Memory B cell (primary cell): ENCODE data around the gene NRIP3.
"Not testable (repeated sequence)": the region's sequence is repeated elsewhere in the genome, so short reads cannot be mapped to it uniquely, and the experiment has no call there.

Experiments
- ATAC-seq: fragments of 150-1000 bp; cut with Tn5 transposase; 2 replicates; pipeline ENCODE4 v1.10.0; 2021; ENCODE audit warnings: low read depth, mild to moderate bottlenecking, moderate library complexity
- DNase-seq, 2 donors: peaks; one replicate each; pipeline ENCODE4 v3.0.0; 2022; ENCODE audit warnings: low spot score in 2 of 2
- H3K27ac Mint-ChIP-seq: one replicate; pipeline ENCODE4 v1.8.0; 2022; ENCODE audit warnings: mild to moderate bottlenecking, moderate library complexity, mixed read lengths
- H3K27me3 Mint-ChIP-seq: one replicate; pipeline ENCODE4 v1.8.0; 2022; ENCODE audit warnings: mixed read lengths
- H3K36me3 Mint-ChIP-seq: one replicate; pipeline ENCODE4 v1.8.0; 2022; ENCODE audit warnings: mild to moderate bottlenecking, mixed read lengths
- H3K4me1 Mint-ChIP-seq: one replicate; pipeline ENCODE4 v1.8.0; 2022; ENCODE audit warnings: mixed read lengths
- H3K4me3 Mint-ChIP-seq: one replicate; pipeline ENCODE4 v1.8.0; 2022; ENCODE audit warnings: mild to moderate bottlenecking, moderate library complexity, mixed read lengths
- H3K9me3 Mint-ChIP-seq: one replicate; pipeline ENCODE4 v1.8.0; 2022; ENCODE audit warnings: mixed read lengths

Gene NRIP3

DNA sequence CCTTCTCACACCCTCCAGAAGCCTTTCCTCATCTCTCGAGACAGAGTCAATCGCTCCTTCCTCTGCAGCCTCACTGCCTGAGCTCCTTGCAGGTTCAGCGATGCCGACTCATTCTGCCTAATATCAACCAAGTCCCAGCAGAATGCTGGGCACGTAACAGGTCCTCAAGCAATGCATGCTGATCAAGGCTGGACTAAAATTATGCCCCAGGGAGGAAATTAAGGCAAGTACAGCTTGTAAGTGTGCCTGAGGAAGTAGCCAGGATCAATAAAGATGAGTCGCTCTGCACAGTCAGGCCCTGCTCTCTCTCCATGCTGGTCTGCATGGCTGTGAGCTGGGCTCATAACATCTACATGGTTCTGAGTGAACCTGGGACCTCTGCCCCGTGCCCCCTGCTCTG is 25.6 kb upstream of the NRIP3 start:
- H3K9me3 Mint-ChIP-seq = no peaks in the 10 kb centered on the region
- peaks cover 6% of the 10 kb centered on the region for H3K27me3 Mint-ChIP-seq
- H3K4me1 Mint-ChIP-seq = no peaks in the 10 kb centered on the region
- H3K4me3 Mint-ChIP-seq = no peak overlapping the region
- H3K27ac Mint-ChIP-seq = no peak overlapping the region
- ATAC-seq (no peak), DNase-seq (no peak)
- no peaks in the 10 kb centered on the region for H3K36me3 Mint-ChIP-seq

DNA sequence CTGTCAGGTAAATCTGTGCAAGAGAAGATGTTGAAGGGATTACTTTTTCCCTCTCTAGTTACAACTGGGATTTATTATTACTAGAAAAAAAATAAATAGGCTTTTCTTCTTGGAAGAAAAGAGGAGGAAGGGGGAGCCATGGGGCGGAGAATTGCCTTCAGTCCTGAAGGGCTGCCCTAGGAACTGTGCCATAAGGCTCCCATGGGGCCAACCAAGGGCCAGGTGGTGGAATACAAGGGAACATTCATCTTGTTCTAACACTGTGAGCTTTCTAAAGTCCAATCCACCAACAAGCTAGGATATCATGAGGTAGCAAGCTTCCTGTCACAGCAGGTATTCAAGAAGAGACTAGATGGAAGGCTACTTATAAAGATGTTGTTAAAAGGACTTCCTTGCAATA is 24.8 kb upstream of the NRIP3 start:
- H3K27me3 Mint-ChIP-seq = peaks cover 6% of the 10 kb centered on the region
- no peak overlapping the region for H3K4me3 Mint-ChIP-seq
- DNase-seq (no peak), ATAC-seq (no peak)
- no peaks in the 10 kb centered on the region for H3K4me1 Mint-ChIP-seq
- no peaks in the 10 kb centered on the region for H3K9me3 Mint-ChIP-seq
- H3K27ac Mint-ChIP-seq = no peak overlapping the region
- no peaks in the 10 kb centered on the region for H3K36me3 Mint-ChIP-seq

DNA sequence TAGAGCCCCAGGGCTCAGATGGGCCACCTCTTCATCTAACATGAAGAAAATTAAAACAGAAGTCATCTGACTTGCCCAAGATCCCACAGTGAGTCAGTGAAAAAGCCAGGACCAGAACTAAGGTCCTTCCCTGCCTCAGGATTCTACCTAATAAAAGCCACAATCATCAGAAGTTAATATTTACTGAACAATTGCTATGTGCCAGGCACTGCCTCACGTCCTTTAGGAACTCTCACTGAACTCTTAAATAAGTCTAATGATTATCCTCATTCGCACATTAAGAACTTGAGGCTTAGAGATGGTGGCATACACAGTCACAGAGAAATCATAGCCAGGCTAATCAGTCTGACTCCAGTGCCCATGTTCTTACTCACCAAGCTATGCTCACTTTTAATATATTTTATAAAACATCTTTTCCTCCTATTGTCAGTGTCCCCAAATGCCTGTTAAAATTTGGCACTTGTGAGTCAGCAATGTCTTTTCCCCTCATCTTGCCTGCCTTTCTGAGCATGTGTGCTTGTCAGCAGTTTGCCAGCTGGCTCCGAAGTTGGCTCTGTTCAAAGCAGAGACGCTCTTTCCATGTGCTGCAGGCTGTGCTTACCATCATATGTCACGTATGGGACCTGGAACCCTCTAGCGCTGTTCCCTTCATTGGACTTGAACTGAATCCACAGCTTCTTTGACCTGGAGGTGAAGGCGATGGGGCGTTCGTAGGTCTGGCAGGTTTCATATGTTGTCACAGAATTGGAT is 21.5 kb upstream of the NRIP3 start:
- no peak for DNase-seq
- no peaks in the 10 kb centered on the region for H3K4me1 Mint-ChIP-seq
- H3K27me3 Mint-ChIP-seq = peaks cover 8% of the 10 kb centered on the region
- H3K36me3 Mint-ChIP-seq = no peaks in the 10 kb centered on the region
- no peak overlapping the region for H3K4me3 Mint-ChIP-seq
- H3K9me3 Mint-ChIP-seq = no peaks in the 10 kb centered on the region
- H3K27ac Mint-ChIP-seq = no peak overlapping the region
- no peak for ATAC-seq

DNA sequence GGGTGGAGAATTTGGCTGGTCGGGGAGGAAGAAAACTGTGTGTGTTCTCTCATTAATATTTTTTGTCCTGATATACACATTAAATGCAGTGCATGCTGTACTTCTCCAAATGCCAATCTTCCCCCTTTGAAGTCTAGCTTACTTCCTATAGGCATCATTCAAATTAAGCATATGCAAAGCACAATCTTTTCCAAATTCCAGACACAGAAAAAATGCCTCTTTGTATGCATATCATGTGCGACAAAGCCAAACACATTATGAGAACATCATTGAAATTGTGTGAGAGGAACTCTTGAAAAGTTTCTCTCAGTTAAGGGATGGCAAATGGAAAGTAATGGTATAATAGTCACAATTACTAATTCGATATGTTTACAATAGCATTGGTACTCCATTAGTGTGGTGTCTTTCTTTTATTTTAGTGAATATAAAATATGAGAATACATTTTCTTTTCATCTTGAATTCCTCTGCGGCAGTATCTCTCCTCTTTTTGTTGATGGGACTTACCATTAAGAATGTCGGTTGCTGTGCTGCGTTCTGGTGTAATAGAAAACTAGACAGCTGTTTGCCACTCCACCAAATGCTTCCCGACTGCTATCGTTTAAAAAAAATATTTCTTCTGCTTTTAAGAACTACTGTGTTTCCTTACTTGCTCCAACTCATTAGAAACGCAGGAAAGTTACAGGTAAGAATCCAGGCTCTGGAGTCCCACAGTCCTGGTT is 19.3 kb upstream of the NRIP3 start:
- Mint-ChIP-seq H3K36me3 (no peaks in the 10 kb centered on the region), H3K4me1 (no peaks in the 10 kb centered on the region), H3K4me3 (no peak overlapping the region), H3K27me3 (peaks cover 6% of the 10 kb centered on the region), H3K9me3 (no peaks in the 10 kb centered on the region), H3K27ac (no peak overlapping the region)
- ATAC-seq = no peak
- DNase-seq = no peak

DNA sequence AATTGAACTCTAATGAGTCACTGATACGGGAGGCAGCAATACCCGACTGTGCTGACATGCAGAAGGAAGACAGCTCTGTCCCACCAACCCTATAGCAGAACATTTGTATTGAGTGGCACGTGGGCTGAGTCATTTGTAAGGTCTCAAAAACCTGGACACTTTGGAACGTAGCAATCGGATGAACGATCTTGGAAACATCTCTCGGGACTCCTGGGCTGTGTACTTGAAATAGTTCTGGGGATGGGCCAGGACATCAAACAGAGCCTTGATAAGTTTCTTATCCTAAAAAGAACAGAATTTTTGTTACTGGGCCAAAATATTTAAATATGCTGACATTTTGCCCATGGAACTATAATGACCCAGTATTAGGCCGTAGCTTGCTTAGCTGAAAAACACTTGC is 17.1 kb upstream of the NRIP3 start:
- Mint-ChIP-seq H3K27ac (no peak overlapping the region), H3K27me3 (peaks cover 6% of the 10 kb centered on the region), H3K36me3 (no peaks in the 10 kb centered on the region), H3K4me1 (no peaks in the 10 kb centered on the region), H3K9me3 (no peaks in the 10 kb centered on the region), H3K4me3 (no peak overlapping the region)
- ATAC-seq = no peak
- DNase-seq = no peak

DNA sequence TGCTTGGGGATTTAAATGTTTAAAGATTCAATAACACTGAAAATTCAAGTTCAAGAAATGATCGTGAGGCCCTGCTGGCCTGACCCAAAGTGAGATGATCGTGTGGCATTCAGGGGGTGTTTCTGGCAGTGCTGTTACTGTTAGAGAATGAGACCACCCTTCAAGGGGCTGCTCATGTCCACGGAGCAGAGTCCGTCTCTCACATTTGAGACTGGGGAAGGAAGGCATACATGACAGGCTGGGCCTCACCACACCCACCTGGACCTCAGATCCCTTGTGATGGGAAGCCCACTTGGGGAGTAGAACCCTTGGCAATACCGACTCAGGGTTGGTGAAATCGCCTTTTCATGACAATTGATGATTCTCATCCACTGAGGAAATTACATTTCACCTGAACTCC is 16.1 kb upstream of the NRIP3 start:
- no peak for ATAC-seq
- H3K9me3 Mint-ChIP-seq = no peaks in the 10 kb centered on the region
- no peak overlapping the region for H3K27ac Mint-ChIP-seq
- peaks cover 7% of the 10 kb centered on the region for H3K27me3 Mint-ChIP-seq
- no peaks in the 10 kb centered on the region for H3K4me1 Mint-ChIP-seq
- no peak for DNase-seq
- no peak overlapping the region for H3K4me3 Mint-ChIP-seq
- H3K36me3 Mint-ChIP-seq = no peaks in the 10 kb centered on the region

DNA sequence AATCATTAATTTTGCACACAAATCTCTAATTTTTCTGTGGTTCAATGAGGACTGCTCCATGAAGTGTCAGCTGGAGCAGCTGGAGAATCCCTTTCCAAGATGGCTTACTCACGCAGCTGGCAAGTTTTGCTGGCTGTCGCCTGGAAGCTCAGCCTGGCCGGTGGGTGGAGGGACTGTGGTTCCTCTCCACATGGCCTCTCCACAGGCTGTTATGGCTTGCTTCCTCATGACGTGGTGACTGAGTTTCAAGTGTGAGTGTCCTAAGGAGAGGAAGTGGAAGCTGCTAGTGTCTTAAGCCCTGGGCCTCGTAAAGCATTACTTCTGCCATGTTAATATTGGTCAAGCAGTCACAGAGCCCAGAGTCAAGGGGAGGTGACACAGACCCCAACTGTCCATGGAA is 14.0 kb upstream of the NRIP3 start:
- Mint-ChIP-seq H3K36me3 (no peaks in the 10 kb centered on the region), H3K4me3 (no peak overlapping the region), H3K9me3 (peaks cover 4% of the 10 kb centered on the region), H3K4me1 (no peaks in the 10 kb centered on the region), H3K27ac (no peak overlapping the region), H3K27me3 (peaks cover 10% of the 10 kb centered on the region)
- ATAC-seq = no peak
- no peak for DNase-seq

DNA sequence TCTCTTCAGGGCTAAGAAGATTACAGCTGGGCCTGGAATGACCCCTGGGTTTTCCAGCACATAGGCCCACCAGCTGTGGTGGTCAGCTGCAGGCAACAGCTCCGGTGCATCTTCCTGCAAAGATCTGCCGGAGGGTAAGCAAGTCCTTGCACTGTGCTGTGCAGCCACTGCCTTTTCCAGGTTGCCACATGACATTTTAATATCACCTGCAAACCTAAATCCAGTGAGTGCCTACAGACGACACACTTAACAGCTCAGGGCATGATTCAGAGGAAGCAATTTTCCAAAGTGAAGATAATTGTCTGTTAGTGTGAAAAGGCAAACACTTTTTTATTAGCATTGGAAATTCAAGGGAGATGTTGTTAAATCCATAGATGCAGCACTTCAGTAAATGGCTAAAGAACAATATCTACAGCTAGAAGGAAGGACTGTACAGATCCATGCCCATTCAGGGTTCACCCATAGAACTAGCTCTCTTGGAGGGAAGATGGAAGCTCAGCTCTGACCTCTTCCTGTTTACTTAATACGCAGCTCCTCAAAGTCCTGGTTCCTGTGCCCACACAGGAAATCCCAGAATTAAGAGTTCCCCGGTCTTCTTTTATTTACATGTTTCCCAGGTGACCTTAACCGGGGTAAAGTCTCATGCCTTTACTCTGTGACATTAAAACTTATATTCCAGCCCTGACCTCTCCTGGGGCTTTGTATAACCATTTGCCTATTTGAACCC is 13.3 kb upstream of the NRIP3 start:
- no peak overlapping the region for H3K4me3 Mint-ChIP-seq
- H3K27ac Mint-ChIP-seq = no peak overlapping the region
- H3K27me3 Mint-ChIP-seq = peaks cover 8% of the 10 kb centered on the region
- DNase-seq = no peak
- H3K9me3 Mint-ChIP-seq = peaks cover 4% of the 10 kb centered on the region
- no peaks in the 10 kb centered on the region for H3K4me1 Mint-ChIP-seq
- no peaks in the 10 kb centered on the region for H3K36me3 Mint-ChIP-seq
- ATAC-seq = no peak

DNA sequence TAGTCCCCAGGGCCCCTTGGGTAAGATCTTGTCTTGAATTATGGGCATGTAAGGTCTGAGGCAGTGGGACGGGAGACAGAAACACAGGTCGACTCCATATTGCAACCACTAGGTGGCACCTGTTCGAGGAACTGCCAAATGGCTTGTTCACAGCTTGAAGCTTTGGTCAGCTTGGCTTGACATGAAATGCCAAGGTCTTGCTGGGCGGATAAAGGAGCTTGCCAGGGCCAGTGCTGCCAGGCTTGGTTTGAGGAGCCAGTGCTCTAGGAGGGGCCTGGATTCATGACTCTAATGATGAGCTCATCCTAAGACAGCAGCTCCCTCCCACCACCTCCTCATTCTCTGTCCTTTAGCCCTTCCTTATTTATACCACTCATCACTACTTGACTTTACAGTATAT is 11.9 kb upstream of the NRIP3 start:
- ATAC-seq (peak; percentile 77), DNase-seq (peak; percentile 38 to 42)
- Mint-ChIP-seq H3K36me3 (no peaks in the 10 kb centered on the region), H3K4me1 (no peaks in the 10 kb centered on the region), H3K27ac (no peak overlapping the region), H3K27me3 (peaks cover 8% of the 10 kb centered on the region), H3K4me3 (no peak overlapping the region), H3K9me3 (peaks cover 4% of the 10 kb centered on the region)

DNA sequence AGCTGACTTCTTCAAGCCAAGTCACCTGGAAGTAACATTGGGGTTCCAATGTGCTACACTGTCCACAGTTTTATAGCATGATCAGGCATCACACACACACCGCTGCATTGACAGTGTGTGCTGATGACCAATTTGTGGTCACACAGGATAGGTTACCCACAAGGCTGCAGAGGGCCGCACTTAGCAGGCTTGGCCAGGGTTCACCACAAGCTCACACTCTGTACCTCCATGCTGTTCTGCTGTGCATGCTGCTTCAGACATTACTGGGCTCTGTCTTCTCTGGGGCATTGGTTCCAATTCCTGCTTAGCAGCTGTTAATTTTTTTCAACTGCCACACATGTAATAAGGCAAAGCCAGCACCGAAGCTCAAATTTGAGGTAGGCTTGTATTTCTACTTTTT is 11.0 kb upstream of the NRIP3 start:
- Mint-ChIP-seq H3K27ac (no peak overlapping the region), H3K4me3 (no peak overlapping the region), H3K9me3 (peaks cover 4% of the 10 kb centered on the region), H3K36me3 (no peaks in the 10 kb centered on the region), H3K27me3 (peaks cover 9% of the 10 kb centered on the region), H3K4me1 (no peaks in the 10 kb centered on the region)
- no peak for DNase-seq
- ATAC-seq = no peak

DNA sequence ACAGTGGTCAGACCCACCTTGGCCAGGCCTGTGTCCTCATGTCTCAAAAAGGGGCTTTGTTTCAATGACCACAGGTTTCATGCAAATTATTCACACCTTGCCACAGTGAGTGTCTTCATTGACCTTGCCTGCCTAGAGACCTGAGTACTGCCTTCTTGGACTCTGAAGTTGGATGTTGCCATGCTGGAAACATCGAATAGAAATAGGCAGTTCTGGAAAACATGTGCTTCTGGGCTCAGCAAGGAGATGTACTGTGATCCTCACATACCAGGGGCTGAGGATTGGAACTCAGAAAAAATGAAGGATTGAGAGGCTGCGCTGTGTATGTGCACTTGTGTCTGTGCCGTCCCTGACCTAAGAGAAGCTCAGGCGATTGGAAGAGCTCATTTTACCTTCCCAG is 9.6 kb upstream of the NRIP3 start:
- no peak overlapping the region for H3K27ac Mint-ChIP-seq
- ATAC-seq (no peak), DNase-seq (no peak)
- no peak overlapping the region for H3K4me3 Mint-ChIP-seq
- H3K27me3 Mint-ChIP-seq = peaks cover 10% of the 10 kb centered on the region
- H3K9me3 Mint-ChIP-seq = peaks cover 4% of the 10 kb centered on the region
- H3K36me3 Mint-ChIP-seq = no peaks in the 10 kb centered on the region
- H3K4me1 Mint-ChIP-seq = no peaks in the 10 kb centered on the region

DNA sequence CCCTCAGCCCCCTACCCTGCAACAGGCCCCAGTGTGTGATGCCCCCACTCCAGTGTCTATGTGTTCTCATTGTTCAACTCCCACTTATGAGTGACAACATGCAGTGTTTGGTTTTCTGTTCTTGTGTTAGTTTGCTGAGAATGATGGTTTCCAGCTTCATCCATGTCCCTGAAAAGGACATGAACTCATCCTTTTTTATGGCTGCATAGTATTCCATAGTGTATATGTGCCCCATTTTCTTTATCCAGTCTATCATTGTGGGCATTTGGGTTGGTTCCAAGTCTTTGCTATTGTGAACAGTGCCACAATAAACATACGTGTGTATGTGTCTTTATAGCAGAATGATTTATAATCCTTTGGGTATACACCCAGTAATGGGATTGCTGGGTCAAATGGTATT is 5.7 kb upstream of the NRIP3 start:
- H3K4me3 Mint-ChIP-seq, H3K4me1 Mint-ChIP-seq, ATAC-seq, H3K27ac Mint-ChIP-seq, DNase-seq, H3K36me3 Mint-ChIP-seq, H3K9me3 Mint-ChIP-seq: not testable (repeated sequence)
- peaks cover 18% of the 10 kb centered on the region for H3K27me3 Mint-ChIP-seq

DNA sequence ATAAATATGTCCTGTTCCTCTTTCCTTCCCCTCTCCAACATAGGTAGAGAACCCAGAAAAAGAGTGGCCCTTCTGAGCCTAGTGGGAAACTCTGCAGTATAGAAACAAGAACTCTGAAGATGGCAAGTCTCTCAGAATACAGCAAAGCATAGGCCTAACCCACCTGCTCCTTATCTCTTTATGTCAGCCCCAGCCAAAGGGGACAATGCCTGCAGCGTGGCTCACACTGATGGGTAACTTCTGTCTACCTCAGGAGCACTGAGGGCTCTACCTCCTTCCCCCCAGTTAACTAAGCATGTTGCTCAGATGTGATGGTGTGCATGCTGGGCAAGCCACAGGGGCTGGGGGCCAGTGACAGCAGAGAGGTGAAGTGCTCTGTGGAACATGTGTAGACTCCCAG is 4.9 kb upstream of the NRIP3 start:
- no peak overlapping the region for H3K4me3 Mint-ChIP-seq
- peaks cover 4% of the 10 kb centered on the region for H3K9me3 Mint-ChIP-seq
- no peak for DNase-seq
- H3K27me3 Mint-ChIP-seq = peaks cover 18% of the 10 kb centered on the region
- H3K4me1 Mint-ChIP-seq = peaks cover 5% of the 10 kb centered on the region
- H3K27ac Mint-ChIP-seq = no peak overlapping the region
- ATAC-seq = no peak
- no peaks in the 10 kb centered on the region for H3K36me3 Mint-ChIP-seq

DNA sequence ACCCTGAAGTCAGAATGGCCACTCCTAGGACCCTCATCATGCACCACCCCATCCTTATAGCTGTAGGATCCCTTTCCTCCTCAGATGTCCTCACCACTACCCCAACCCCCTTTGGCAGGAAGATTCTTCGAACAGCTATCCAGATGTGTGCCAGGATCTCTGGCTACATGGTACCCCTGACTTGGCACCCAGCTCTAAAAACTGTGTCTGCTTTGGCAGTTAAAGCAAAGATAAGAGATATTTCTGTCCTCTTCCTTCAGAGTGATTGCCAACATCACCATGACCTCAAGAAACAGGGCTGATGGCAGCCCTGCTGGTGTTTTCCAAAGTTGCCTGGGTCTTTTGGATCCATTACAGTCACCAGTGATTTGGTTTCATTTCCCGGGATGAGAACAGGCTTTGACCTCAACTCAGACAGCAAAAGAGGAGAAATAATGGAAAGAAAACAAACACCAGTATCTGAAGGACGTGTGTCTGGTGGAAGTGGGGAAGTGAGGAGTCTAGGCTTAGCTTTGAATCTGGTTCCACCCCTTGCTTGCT is 4.3 kb upstream of the NRIP3 start:
- peaks cover 3% of the 10 kb centered on the region for H3K9me3 Mint-ChIP-seq
- no peak for DNase-seq
- peaks cover 18% of the 10 kb centered on the region for H3K27me3 Mint-ChIP-seq
- H3K4me1 Mint-ChIP-seq = peaks cover 8% of the 10 kb centered on the region
- H3K36me3 Mint-ChIP-seq = no peaks in the 10 kb centered on the region
- ATAC-seq = no peak
- H3K27ac Mint-ChIP-seq = no peak overlapping the region
- H3K4me3 Mint-ChIP-seq = no peak overlapping the region
